Measurements from ENCODE around the gene DMC1.

The DMC1 gene

GRCh38 chr22:38566726-38567504, 3.1 kb downstream of the DMC1 start:
- no peak for DNase-seq (ENCODE audit: low spot score)

GRCh38 chr22:38565441-38565840, 4.5 kb downstream of the DMC1 start:
- DNase-seq (ENCODE audit: low spot score): no peak

- DNase-seq (ENCODE audit: low spot score): no peak
Observed at GRCh38 chr22:38564669-38565068, 5.3 kb downstream of the DMC1 start.

GRCh38 chr22:38554281-38554680, 15.7 kb downstream of the DMC1 start:
- no peak for DNase-seq (ENCODE audit: low spot score)

- no peak for DNase-seq (ENCODE audit: low spot score)
Observed at GRCh38 chr22:38549101-38549894, 20.7 kb downstream of the DMC1 start.

- DNase-seq (ENCODE audit: low spot score): no peak
Observed at GRCh38 chr22:38540701-38541100, 29.3 kb downstream of the DMC1 start.

GRCh38 chr22:38531251-38531938, 38.6 kb downstream of the DMC1 start:
- no peak for DNase-seq (ENCODE audit: low spot score)

GRCh38 chr22:38524429-38524828, 45.6 kb downstream of the DMC1 start:
- DNase-seq (ENCODE audit: low spot score): no peak

- no peak for DNase-seq (ENCODE audit: low spot score)
Observed at GRCh38 chr22:38523479-38523878, 46.5 kb downstream of the DMC1 start.

GRCh38 chr22:38523029-38523428, 47.0 kb downstream of the DMC1 start:
- no peak for DNase-seq (ENCODE audit: low spot score)

GRCh38 chr22:38519453-38520250, 50.3 kb downstream of the DMC1 start:
- DNase-seq (ENCODE audit: low spot score): no peak

GRCh38 chr22:38518620-38519019, 51.4 kb downstream of the DMC1 start:
- DNase-seq (ENCODE audit: low spot score): no peak

- no peak for DNase-seq (ENCODE audit: low spot score)
Observed at GRCh38 chr22:38513063-38513462, 56.9 kb downstream of the DMC1 start.

- DNase-seq (ENCODE audit: low spot score): no peak
Observed at GRCh38 chr22:38510416-38510970, 59.5 kb downstream of the DMC1 start.

GRCh38 chr22:38506118-38506962, 63.6 kb downstream of the DMC1 start, which contains the start of gene DDX17:
DDX17 (minus strand) TSS chr22:38506311.
- peak; percentile 96 for DNase-seq (ENCODE audit: low spot score)

GRCh38 chr22:38505541-38506117, 64.4 kb downstream of the DMC1 start:
- peak; percentile 20 for DNase-seq (ENCODE audit: low spot score)

- peak; percentile 43 for DNase-seq (ENCODE audit: low spot score)
Observed at GRCh38 chr22:38504731-38505540, 65.0 kb downstream of the DMC1 start.

- DNase-seq (ENCODE audit: low spot score): no peak
Observed at GRCh38 chr22:38503021-38503420, 67.0 kb downstream of the DMC1 start.

Data from kidney capillary endothelial cell (primary cell).